H1 (cell line): ENCODE data around the gene TRAPPC5. TPM values are rescaled to one million over a fixed set of nuclear protein-coding genes. Genes with fewer than 3 reads are reported as not detected.
A peak's percentile ranks its signal among the peaks of the same experiment; 100 is the strongest.

Experiments
- CTCF ChIA-PET: fragments of 300-600 bp; sonication (Branson Sonifier 250); formaldehyde crosslinking; loops from one replicate; lab custom pipeline; 2021; ENCODE audit not compliant: partially characterized antibody; lab: Charles Lee
- POLR2A ChIA-PET: fragments of 300-600 bp; sonication (Branson Sonifier 250); formaldehyde crosslinking; loops from one replicate; lab custom pipeline; 2021; ENCODE audit warnings: inconsistent platforms; ENCODE audit not compliant: partially characterized antibody; lab: Charles Lee
- DNase-seq, 2 experiments: peaks; one replicate each; pipeline versions ENCODE4 v3.0.0 to v3.0.0-alpha.2; 2010 to 2022; ENCODE audit warnings: low spot score in 2 of 2, low read depth in 1 of 2, mixed read lengths in 1 of 2
- FAIRE-seq: peaks from 2 replicates; lab custom pipeline; 2011; peaks lifted over from hg19 to GRCh38; lab: Jason Lieb, UNC
- H2AFZ ChIP-seq: 2 replicates; pipeline ENCODE4 v1.8.1; 2012; ENCODE audit warnings: low read length, inconsistent platforms
- H2AK5ac ChIP-seq: 2 replicates; pipeline ENCODE4 v1.6.1; 2013; ENCODE audit warnings: low read depth, low read length
- H2BK120ac ChIP-seq: replicated peaks from 2 replicates; pipeline ENCODE3; 2013; ENCODE audit warnings: low read depth, low read length, inconsistent platforms
- H2BK12ac ChIP-seq: 2 replicates; pipeline ENCODE4 v1.6.1; 2013; ENCODE audit warnings: low read depth, low read length
- H2BK15ac ChIP-seq: 2 replicates; pipeline ENCODE4 v1.6.1; 2013; ENCODE audit warnings: low read length
- H2BK20ac ChIP-seq: 2 replicates; pipeline ENCODE4 v1.6.1; 2013; ENCODE audit warnings: low read length
- H2BK5ac ChIP-seq: 2 replicates; pipeline ENCODE4 v1.6.1; 2013; ENCODE audit warnings: low read depth, low read length
- H3K14ac ChIP-seq: 2 replicates; pipeline ENCODE4 v1.6.1; 2013; ENCODE audit warnings: inconsistent platforms; ENCODE audit not compliant: insufficient read length
- H3K18ac ChIP-seq: 2 replicates; pipeline ENCODE4 v1.6.1; 2013; ENCODE audit warnings: low read length; ENCODE audit errors: extremely low read depth
- H3K23ac ChIP-seq: 2 replicates; pipeline ENCODE4 v1.6.1; 2013; ENCODE audit warnings: inconsistent platforms; ENCODE audit not compliant: insufficient read length
- H3K23me2 ChIP-seq: 2 replicates; pipeline ENCODE4 v1.6.1; 2013; ENCODE audit warnings: low read depth, low read length
- H3K27ac ChIP-seq: 2 replicates; pipeline ENCODE4 v1.6.1; 2011; ENCODE audit warnings: low read depth, low read length, inconsistent platforms
- H3K27me3 ChIP-seq, 4 experiments: replicated peaks in 1 of 4; 1 replicate in 1 of 4; 2 replicates in 3 of 4; pipeline versions ENCODE4 v1.6.1 to v1.8.1; 2011 to 2013; ENCODE audit warnings: low read length in 3 of 4, mild to moderate bottlenecking in 3 of 4, inconsistent platforms in 2 of 4, mixed read lengths in 2 of 4, moderate library complexity in 1 of 4; ENCODE audit not compliant: control insufficient read depth in 3 of 4, insufficient read depth in 3 of 4; ENCODE audit errors: extremely low read depth in 1 of 4
- H3K36me3 ChIP-seq, 4 experiments: 2 replicates each; pipeline versions ENCODE4 v1.6.1 to v1.8.1; 2011 to 2013; ENCODE audit warnings: mild to moderate bottlenecking in 4 of 4, low read length in 3 of 4, moderate library complexity in 2 of 4, control low read depth in 1 of 4, inconsistent platforms in 1 of 4; ENCODE audit not compliant: insufficient read depth in 4 of 4, control insufficient read depth in 2 of 4
- H3K4ac ChIP-seq: replicated peaks from 2 replicates; pipeline ENCODE3; 2013; ENCODE audit warnings: low read length, low read depth, mixed read lengths, inconsistent platforms; ENCODE audit not compliant: insufficient read length
- H3K4me1 ChIP-seq, 4 experiments: replicated peaks in 1 of 4; 1 replicate in 1 of 4; 2 replicates in 3 of 4; pipeline versions ENCODE4 v1.6.1 to v1.8.1; 2011 to 2013; ENCODE audit warnings: low read length in 3 of 4, inconsistent platforms in 2 of 4, mixed read lengths in 1 of 4; ENCODE audit not compliant: insufficient read depth in 4 of 4, control insufficient read depth in 3 of 4
- H3K4me2 ChIP-seq, 2 experiments: 2 replicates each; pipeline versions ENCODE4 v1.6.1 to v1.8.1; 2011 to 2013; ENCODE audit warnings: low read depth in 2 of 2, low read length in 2 of 2, control low read depth in 1 of 2, inconsistent platforms in 1 of 2, mild to moderate bottlenecking in 1 of 2; ENCODE audit not compliant: insufficient read depth in 1 of 2
- H3K4me3 ChIP-seq, 4 experiments: fragments of 200-600, 300-600 bp in 1 of 4; sonication (generic), shearing (Covaris generic), sonication (Bioruptor Twin) in 1 of 4; 2 replicates each; pipeline versions ENCODE4 v1.5.1 to v1.8.1; 2011 to 2016; ENCODE audit warnings: low read length in 4 of 4, low read depth in 3 of 4, control low read depth in 2 of 4, inconsistent platforms in 2 of 4, mild to moderate bottlenecking in 2 of 4, mixed read lengths in 1 of 4, moderate library complexity in 1 of 4; ENCODE audit not compliant: insufficient read depth in 2 of 4; ENCODE audit errors: extremely low read depth in 1 of 4
- H3K56ac ChIP-seq: replicated peaks from 2 replicates; pipeline ENCODE3; 2013; ENCODE audit warnings: low read depth, mild to moderate bottlenecking, mixed read lengths, low read length, inconsistent platforms; ENCODE audit not compliant: insufficient read length
- H3K79me1 ChIP-seq: 2 replicates; pipeline ENCODE4 v1.6.1; 2013; ENCODE audit warnings: low read depth, low read length, control low read depth
- H3K79me2 ChIP-seq, 2 experiments: 2 replicates each; pipeline versions ENCODE4 v1.6.1 to v1.8.1; 2012 to 2013; ENCODE audit warnings: low read length in 2 of 2, mild to moderate bottlenecking in 2 of 2, inconsistent platforms in 1 of 2; ENCODE audit not compliant: insufficient read depth in 2 of 2, control insufficient read depth in 1 of 2
- H3K9ac ChIP-seq, 4 experiments: replicated peaks in 1 of 4; 1 replicate in 1 of 4; 2 replicates in 3 of 4; pipeline versions ENCODE4 v1.6.1 to v1.8.1; 2011 to 2013; ENCODE audit warnings: low read depth in 3 of 4, low read length in 3 of 4, control low read depth in 2 of 4, mild to moderate bottlenecking in 2 of 4, moderate library complexity in 2 of 4, inconsistent platforms in 1 of 4; ENCODE audit errors: extremely low read depth in 1 of 4
- H3K9me3 ChIP-seq, 2 experiments: 2 replicates each; pipeline versions ENCODE4 v1.6.1 to v1.8.1; 2012 to 2013; ENCODE audit warnings: mild to moderate bottlenecking in 2 of 2, moderate library complexity in 2 of 2, control low read depth in 1 of 2, inconsistent platforms in 1 of 2, low read depth in 1 of 2, low read length in 1 of 2, mixed read lengths in 1 of 2; ENCODE audit not compliant: insufficient read depth in 2 of 2
- H4K20me1 ChIP-seq, 2 experiments: replicated peaks in 1 of 2; 2 replicates each; pipeline versions ENCODE3 to v1.8.1; 2011 to 2013; ENCODE audit warnings: inconsistent platforms in 2 of 2, low read length in 2 of 2, mild to moderate bottlenecking in 1 of 2; ENCODE audit not compliant: insufficient read depth in 2 of 2, control insufficient read depth in 1 of 2
- H4K5ac ChIP-seq: 2 replicates; pipeline ENCODE4 v1.6.1; 2013; ENCODE audit warnings: low read length, low read depth, mixed read lengths, inconsistent platforms; ENCODE audit not compliant: insufficient read length
- H4K8ac ChIP-seq: 2 replicates; pipeline ENCODE4 v1.8.0; 2013; ENCODE audit warnings: mild to moderate bottlenecking, moderate library complexity, low read length, inconsistent platforms; ENCODE audit not compliant: insufficient read depth; ENCODE audit errors: extremely low read depth
- H4K91ac ChIP-seq: replicated peaks from 2 replicates; pipeline ENCODE3; 2013; ENCODE audit warnings: low read length, mixed read lengths, inconsistent platforms; ENCODE audit not compliant: insufficient read length
- CREB1 ChIP-seq: IDR thresholded peaks from 2 replicates; pipeline ENCODE4 v1.6.1; 2012; ENCODE audit warnings: inconsistent platforms
- KDM1A ChIP-seq: fragments of 200-600, 300-600 bp; sonication (generic); IDR thresholded peaks from 2 replicates; pipeline ENCODE4 v1.7.1; 2016; ENCODE audit warnings: mild to moderate bottlenecking, low read length, borderline replicate concordance
- POU5F1 ChIP-seq: IDR thresholded peaks from 2 replicates; pipeline ENCODE4 v1.6.1; 2011; ENCODE audit warnings: low read depth, mild to moderate bottlenecking, low read length, moderate library complexity
- SAP30 ChIP-seq: fragments of 300-600 bp; sonication (generic); IDR thresholded peaks from 2 replicates; pipeline ENCODE4 v1.7.1; 2012; ENCODE audit warnings: low read length, moderate library complexity, mild to moderate bottlenecking, inconsistent platforms; ENCODE audit not compliant: insufficient read depth, insufficient replicate concordance
- SIX5 ChIP-seq: IDR thresholded peaks from 2 replicates; pipeline ENCODE4 v1.6.1; 2011; ENCODE audit warnings: mild to moderate bottlenecking, low read depth, low read length
- TAF7 ChIP-seq: optimal IDR thresholded peaks from 2 replicates; pipeline ENCODE3; 2011; ENCODE audit warnings: low read depth, mild to moderate bottlenecking, inconsistent platforms, low read length, moderate library complexity, borderline replicate concordance
- TBP ChIP-seq: IDR thresholded peaks from 2 replicates; pipeline ENCODE4 v1.6.1; 2011; ENCODE audit warnings: low read depth, low read length, improper control_type of control experiment
- WGBS, 2 experiments: shearing (Covaris generic) in 1 of 2; methylation state at CpG; one replicate each; pipeline versions ENCODE4 v1.1.6 to v1.1.7; 2013 to 2015; ENCODE audit warnings: low lambda C conversion rate in 2 of 2, mixed read lengths in 2 of 2, inconsistent platforms in 1 of 2, low coverage in 1 of 2, missing lambda C conversion rate in 1 of 2; ENCODE audit not compliant: insufficient replicate concordance in 2 of 2, insufficient coverage in 1 of 2, insufficient read length in 1 of 2; ENCODE audit errors: extremely low coverage in 1 of 2, missing lambda C conversion rate in 1 of 2; 5-methylcytosine and 5-hydroxymethylcytosine counted together
- polyA plus RNA-seq, 7 experiments: library from polyadenylated mRNA; depleted of rRNA in 3 of 7; stranded (reverse) in 5 of 7; unstranded in 2 of 7; fragments of >200 nt in 5 of 7; fragments of 200-250 nt in 2 of 7; gene quantifications; 1 replicate in 5 of 7; 2 replicates in 1 of 7; 4 replicates in 1 of 7; pipeline versions ENCODE4 v1.2.1 to v1.2.3, GENCODE V29; 2011 to 2013; ENCODE audit warnings: missing spikeins in 2 of 7, mixed read lengths in 2 of 7
- total RNA-seq: library from RNA; stranded (reverse); fragmentation: NEBNext Ultra II Directional; extraction: Animal tissue kit (Norgen Biotek cat#: 25700); gene quantifications from 2 replicates; pipeline ENCODE4 v1.2.1, GENCODE V29; 2021

TRAPPC5 gene
- total and polyA plus RNA-seq, 2 of the 8 experiments (the other 6 are each of a cell fraction or from before 2014, with no cell fraction given) = 109 to 120 TPM

DNA sequence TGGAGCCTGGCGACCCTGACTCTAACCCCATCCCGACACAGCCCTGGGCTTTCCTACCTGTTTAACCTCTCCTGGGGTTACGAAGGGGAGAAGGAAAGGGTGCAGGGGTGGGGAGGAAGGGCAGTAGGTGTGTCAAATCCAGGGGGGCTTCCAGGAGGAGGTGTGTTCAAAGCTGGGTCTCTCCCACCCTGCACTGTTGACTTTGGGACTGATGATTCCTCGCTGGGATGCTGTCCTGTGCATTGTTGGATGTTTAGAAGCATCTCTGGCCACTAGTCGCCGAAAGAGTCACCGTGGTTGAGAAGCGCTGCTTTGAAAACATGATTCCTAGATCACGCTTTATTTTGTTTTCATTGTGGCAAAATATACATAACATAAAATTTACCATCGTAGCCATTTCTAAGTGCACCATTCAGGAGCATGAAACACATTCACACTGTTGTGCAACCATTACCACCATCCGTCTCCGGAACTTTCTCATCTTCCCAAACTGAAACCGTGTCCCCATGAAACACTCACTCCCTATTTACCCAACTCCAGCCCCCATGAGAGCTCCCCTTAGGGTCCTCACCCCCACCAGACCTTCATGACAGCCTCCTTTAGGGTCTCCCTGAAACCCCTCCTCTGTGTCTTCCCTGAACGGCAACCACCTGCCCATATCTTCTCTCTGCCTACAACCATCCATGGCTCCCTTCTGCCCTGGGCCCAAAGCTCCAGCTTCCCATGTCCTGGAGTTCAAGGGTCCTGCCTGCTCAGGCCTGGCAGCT lies 25.7 kb downstream of the TRAPPC5 start:
- CTCF ChIA-PET = interaction anchor here (0.5 kb wide), 1 partner anchor 1809 kb away, joined by 3 read pairs; no protein-coding TSS in a partner anchor
- POLR2A ChIA-PET = interaction anchor here (0.9 to 1.0 kb wide), 2 partner anchors 79 to 238 kb away, joined by 3 read pairs; partner anchors contain the start of gene TIMM44
- 92% methylated on average over 14 of the region's 14 CpGs; no CpG with 5 or more reads in 1 of the 2 experiments for WGBS, 2 experiments

More for the DNA sequence above, 25.7 kb downstream of the TRAPPC5 start:
- Histone ChIP-seq H3K23me2 (0 out of 2 replicates have a peak, but pooled peaks cover 1% of the 10 kb centered on the region), H3K9me3 (no peaks in the 10 kb centered on the region), H3K36me3 (no peaks in the 10 kb centered on the region), H3K18ac (no peak overlapping the region; the same call in 1 of the 2 replicates), H3K56ac (no peak overlapping the region), H3K79me2 (no peaks in the 10 kb centered on the region), H3K4me1 (no peaks in the 10 kb centered on the region; a peak in 1 of 7 replicates), H3K79me1 (no peaks in the 10 kb centered on the region), H2BK20ac (no peak overlapping the region), H3K9ac (no peak overlapping the region; a peak in 1 of 7 replicates), H2BK5ac (no peak overlapping the region), H4K8ac (peak overlapping the region; percentile 3; the same call in 1 of the 2 replicates), H3K27ac (no peak overlapping the region), H2AK5ac (no peak overlapping the region), H3K4me3 (no peak overlapping the region), H4K20me1 (no peaks in the 10 kb centered on the region), H3K4ac (no peak overlapping the region), H3K4me2 (no peak overlapping the region), H2BK12ac (0 out of 2 replicates have a peak overlapping the region, but pooled peaks have one; percentile 50), H3K14ac (no peak overlapping the region), H4K5ac (no peak overlapping the region), H3K23ac (no peak overlapping the region), H2BK15ac (no peak overlapping the region), H4K91ac (no peak overlapping the region), H2AFZ (no peak overlapping the region), H3K27me3 (no peaks in the 10 kb centered on the region; a peak in 1 of 7 replicates), H2BK120ac (no peak overlapping the region)
- no peak for DNase-seq
- TF ChIP-seq KDM1A = peak; percentile 96
- TF ChIP-seq SAP30 = no peak
- no peak for TF ChIP-seq TBP
- TF ChIP-seq TAF7 = no peak
- TF ChIP-seq SIX5 = no peak
- no peak for TF ChIP-seq CREB1
- no peak for TF ChIP-seq POU5F1
- FAIRE-seq = no peak
